ENCODE data around the gene HDAC5.

DNA sequence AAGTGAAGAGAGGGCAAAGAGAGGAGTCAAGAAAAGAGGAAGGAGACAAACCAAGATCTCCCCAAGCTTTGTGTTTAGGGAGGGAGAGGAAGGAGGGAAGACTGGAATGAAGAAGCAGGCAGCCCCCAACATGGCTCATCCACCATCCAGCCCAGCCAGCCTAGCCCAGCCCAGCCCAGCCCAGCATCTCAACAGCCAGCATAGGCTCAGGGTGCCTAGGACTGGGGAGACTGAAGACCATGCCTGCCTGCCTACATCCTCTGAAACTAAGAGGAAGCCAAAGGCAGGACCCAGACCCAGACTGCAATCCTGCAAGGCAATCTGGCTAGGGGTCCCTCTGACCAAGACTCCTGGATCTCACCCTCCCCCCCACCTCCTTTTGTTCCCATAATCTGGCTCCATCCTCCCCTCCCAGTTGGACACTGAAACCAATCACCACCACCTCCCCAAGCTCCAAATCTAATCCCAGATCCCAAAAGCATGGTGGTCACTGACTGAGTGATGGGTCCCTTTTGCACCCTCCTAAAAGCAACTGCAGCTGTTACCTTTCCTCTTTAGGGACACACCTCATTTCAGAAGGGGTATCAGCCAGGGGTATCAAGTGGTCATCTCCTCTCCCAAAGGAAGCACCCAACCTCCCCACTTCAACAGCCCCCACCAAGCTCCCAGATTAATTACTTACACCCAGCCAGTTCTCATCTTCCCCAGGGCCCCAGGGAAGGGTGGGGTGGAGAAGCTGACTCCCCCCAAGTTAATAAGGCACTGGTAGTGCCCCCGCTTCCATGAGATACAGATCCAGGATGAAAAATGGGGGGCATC lies 1.2 kb downstream of the HDAC5 start:
- TF ChIP-seq POLR2A (IDR thresholded peaks at IDR 0.05) (no peak), CTCF (IDR thresholded peaks at IDR 0.05) (no peak)
